H1 (cell line): ENCODE data around the gene PLXNA4. TPM values are rescaled to one million over a fixed set of nuclear protein-coding genes. Genes with fewer than 3 reads are reported as not detected.

Source experiments
- CTCF ChIA-PET: fragments of 300-600 bp; sonication (Branson Sonifier 250); formaldehyde crosslinking; loops from one replicate; lab custom pipeline; 2021; ENCODE audit not compliant: partially characterized antibody; lab: Charles Lee
- POLR2A ChIA-PET: fragments of 300-600 bp; sonication (Branson Sonifier 250); formaldehyde crosslinking; loops from one replicate; lab custom pipeline; 2021; ENCODE audit warnings: inconsistent platforms; ENCODE audit not compliant: partially characterized antibody; lab: Charles Lee
- DNase-seq, 2 experiments: peaks; one replicate each; pipeline versions ENCODE4 v3.0.0 to v3.0.0-alpha.2; 2010 to 2022; ENCODE audit warnings: low spot score in 2 of 2, low read depth in 1 of 2, mixed read lengths in 1 of 2
- FAIRE-seq: peaks from 2 replicates; lab custom pipeline; 2011; peaks lifted over from hg19 to GRCh38; lab: Jason Lieb, UNC
- H2AFZ ChIP-seq: 2 replicates; pipeline ENCODE4 v1.8.1; 2012; ENCODE audit warnings: low read length, inconsistent platforms
- H2AK5ac ChIP-seq: 2 replicates; pipeline ENCODE4 v1.6.1; 2013; ENCODE audit warnings: low read depth, low read length
- H2BK120ac ChIP-seq: replicated peaks from 2 replicates; pipeline ENCODE3; 2013; ENCODE audit warnings: low read depth, low read length, inconsistent platforms
- H2BK12ac ChIP-seq: 2 replicates; pipeline ENCODE4 v1.6.1; 2013; ENCODE audit warnings: low read depth, low read length
- H2BK15ac ChIP-seq: 2 replicates; pipeline ENCODE4 v1.6.1; 2013; ENCODE audit warnings: low read length
- H2BK20ac ChIP-seq: 2 replicates; pipeline ENCODE4 v1.6.1; 2013; ENCODE audit warnings: low read length
- H2BK5ac ChIP-seq: 2 replicates; pipeline ENCODE4 v1.6.1; 2013; ENCODE audit warnings: low read depth, low read length
- H3K14ac ChIP-seq: 2 replicates; pipeline ENCODE4 v1.6.1; 2013; ENCODE audit warnings: inconsistent platforms; ENCODE audit not compliant: insufficient read length
- H3K18ac ChIP-seq: 2 replicates; pipeline ENCODE4 v1.6.1; 2013; ENCODE audit warnings: low read length; ENCODE audit errors: extremely low read depth
- H3K23ac ChIP-seq: 2 replicates; pipeline ENCODE4 v1.6.1; 2013; ENCODE audit warnings: inconsistent platforms; ENCODE audit not compliant: insufficient read length
- H3K23me2 ChIP-seq: 2 replicates; pipeline ENCODE4 v1.6.1; 2013; ENCODE audit warnings: low read depth, low read length
- H3K27ac ChIP-seq: 2 replicates; pipeline ENCODE4 v1.6.1; 2011; ENCODE audit warnings: low read depth, low read length, inconsistent platforms
- H3K27me3 ChIP-seq, 4 experiments: replicated peaks in 1 of 4; 1 replicate in 1 of 4; 2 replicates in 3 of 4; pipeline versions ENCODE4 v1.6.1 to v1.8.1; 2011 to 2013; ENCODE audit warnings: low read length in 3 of 4, mild to moderate bottlenecking in 3 of 4, inconsistent platforms in 2 of 4, mixed read lengths in 2 of 4, moderate library complexity in 1 of 4; ENCODE audit not compliant: control insufficient read depth in 3 of 4, insufficient read depth in 3 of 4; ENCODE audit errors: extremely low read depth in 1 of 4
- H3K36me3 ChIP-seq, 4 experiments: 2 replicates each; pipeline versions ENCODE4 v1.6.1 to v1.8.1; 2011 to 2013; ENCODE audit warnings: mild to moderate bottlenecking in 4 of 4, low read length in 3 of 4, moderate library complexity in 2 of 4, control low read depth in 1 of 4, inconsistent platforms in 1 of 4; ENCODE audit not compliant: insufficient read depth in 4 of 4, control insufficient read depth in 2 of 4
- H3K4ac ChIP-seq: replicated peaks from 2 replicates; pipeline ENCODE3; 2013; ENCODE audit warnings: low read length, low read depth, mixed read lengths, inconsistent platforms; ENCODE audit not compliant: insufficient read length
- H3K4me1 ChIP-seq, 4 experiments: replicated peaks in 1 of 4; 1 replicate in 1 of 4; 2 replicates in 3 of 4; pipeline versions ENCODE4 v1.6.1 to v1.8.1; 2011 to 2013; ENCODE audit warnings: low read length in 3 of 4, inconsistent platforms in 2 of 4, mixed read lengths in 1 of 4; ENCODE audit not compliant: insufficient read depth in 4 of 4, control insufficient read depth in 3 of 4
- H3K4me2 ChIP-seq, 2 experiments: 2 replicates each; pipeline versions ENCODE4 v1.6.1 to v1.8.1; 2011 to 2013; ENCODE audit warnings: low read depth in 2 of 2, low read length in 2 of 2, control low read depth in 1 of 2, inconsistent platforms in 1 of 2, mild to moderate bottlenecking in 1 of 2; ENCODE audit not compliant: insufficient read depth in 1 of 2
- H3K4me3 ChIP-seq, 4 experiments: fragments of 200-600, 300-600 bp in 1 of 4; sonication (generic), shearing (Covaris generic), sonication (Bioruptor Twin) in 1 of 4; 2 replicates each; pipeline versions ENCODE4 v1.5.1 to v1.8.1; 2011 to 2016; ENCODE audit warnings: low read length in 4 of 4, low read depth in 3 of 4, control low read depth in 2 of 4, inconsistent platforms in 2 of 4, mild to moderate bottlenecking in 2 of 4, mixed read lengths in 1 of 4, moderate library complexity in 1 of 4; ENCODE audit not compliant: insufficient read depth in 2 of 4; ENCODE audit errors: extremely low read depth in 1 of 4
- H3K56ac ChIP-seq: replicated peaks from 2 replicates; pipeline ENCODE3; 2013; ENCODE audit warnings: low read depth, mild to moderate bottlenecking, mixed read lengths, low read length, inconsistent platforms; ENCODE audit not compliant: insufficient read length
- H3K79me1 ChIP-seq: 2 replicates; pipeline ENCODE4 v1.6.1; 2013; ENCODE audit warnings: low read depth, low read length, control low read depth
- H3K79me2 ChIP-seq, 2 experiments: 2 replicates each; pipeline versions ENCODE4 v1.6.1 to v1.8.1; 2012 to 2013; ENCODE audit warnings: low read length in 2 of 2, mild to moderate bottlenecking in 2 of 2, inconsistent platforms in 1 of 2; ENCODE audit not compliant: insufficient read depth in 2 of 2, control insufficient read depth in 1 of 2
- H3K9ac ChIP-seq, 4 experiments: replicated peaks in 1 of 4; 1 replicate in 1 of 4; 2 replicates in 3 of 4; pipeline versions ENCODE4 v1.6.1 to v1.8.1; 2011 to 2013; ENCODE audit warnings: low read depth in 3 of 4, low read length in 3 of 4, control low read depth in 2 of 4, mild to moderate bottlenecking in 2 of 4, moderate library complexity in 2 of 4, inconsistent platforms in 1 of 4; ENCODE audit errors: extremely low read depth in 1 of 4
- H3K9me3 ChIP-seq, 2 experiments: 2 replicates each; pipeline versions ENCODE4 v1.6.1 to v1.8.1; 2012 to 2013; ENCODE audit warnings: mild to moderate bottlenecking in 2 of 2, moderate library complexity in 2 of 2, control low read depth in 1 of 2, inconsistent platforms in 1 of 2, low read depth in 1 of 2, low read length in 1 of 2, mixed read lengths in 1 of 2; ENCODE audit not compliant: insufficient read depth in 2 of 2
- H4K20me1 ChIP-seq, 2 experiments: replicated peaks in 1 of 2; 2 replicates each; pipeline versions ENCODE3 to v1.8.1; 2011 to 2013; ENCODE audit warnings: inconsistent platforms in 2 of 2, low read length in 2 of 2, mild to moderate bottlenecking in 1 of 2; ENCODE audit not compliant: insufficient read depth in 2 of 2, control insufficient read depth in 1 of 2
- H4K5ac ChIP-seq: 2 replicates; pipeline ENCODE4 v1.6.1; 2013; ENCODE audit warnings: low read length, low read depth, mixed read lengths, inconsistent platforms; ENCODE audit not compliant: insufficient read length
- H4K8ac ChIP-seq: 2 replicates; pipeline ENCODE4 v1.8.0; 2013; ENCODE audit warnings: mild to moderate bottlenecking, moderate library complexity, low read length, inconsistent platforms; ENCODE audit not compliant: insufficient read depth; ENCODE audit errors: extremely low read depth
- H4K91ac ChIP-seq: replicated peaks from 2 replicates; pipeline ENCODE3; 2013; ENCODE audit warnings: low read length, mixed read lengths, inconsistent platforms; ENCODE audit not compliant: insufficient read length
- BACH1 ChIP-seq: IDR thresholded peaks from 2 replicates; pipeline ENCODE4 v1.6.1; 2012; ENCODE audit warnings: low read length, improper control_type of control experiment
- BRCA1 ChIP-seq: IDR thresholded peaks from 2 replicates; pipeline ENCODE4 v1.6.1; 2012; ENCODE audit warnings: low read depth, low read length, improper control_type of control experiment
- CEBPB ChIP-seq: IDR thresholded peaks from 2 replicates; pipeline ENCODE4 v1.6.1; 2012; ENCODE audit warnings: low read depth, low read length
- CHD1 ChIP-seq: IDR thresholded peaks from 2 replicates; pipeline ENCODE4 v1.6.1; 2012; ENCODE audit warnings: low read depth, low read length, improper control_type of control experiment
- HDAC2 ChIP-seq, 2 experiments: fragments of 300-600 bp in 1 of 2; sonication (generic) in 1 of 2; IDR thresholded peaks; 2 replicates each; pipeline ENCODE4 v1.6.1; 2011 to 2012; ENCODE audit warnings: low read depth in 2 of 2, low read length in 2 of 2, mild to moderate bottlenecking in 2 of 2, moderate library complexity in 2 of 2, borderline replicate concordance in 1 of 2, inconsistent platforms in 1 of 2
- JUN ChIP-seq: IDR thresholded peaks from 2 replicates; pipeline ENCODE4 v1.6.1; 2011; ENCODE audit warnings: low read depth, mild to moderate bottlenecking, improper control_type of control experiment, low read length
- NANOG ChIP-seq: IDR thresholded peaks from 2 replicates; pipeline ENCODE4 v1.6.1; 2011; ENCODE audit warnings: low read length, low read depth, mild to moderate bottlenecking, inconsistent platforms; ENCODE audit not compliant: insufficient read depth, poor library complexity, severe bottlenecking
- POLR2AphosphoS5 ChIP-seq: IDR thresholded peaks from 2 replicates; pipeline ENCODE4 v1.6.1; 2011; ENCODE audit warnings: low read depth, low read length
- RXRA ChIP-seq: IDR thresholded peaks from 2 replicates; pipeline ENCODE4 v1.6.1; 2011; ENCODE audit warnings: low read depth, mild to moderate bottlenecking, low read length, moderate library complexity; ENCODE audit not compliant: insufficient read depth
- SIRT6 ChIP-seq: IDR thresholded peaks from one replicate; pipeline ENCODE4 v1.7.1; 2012; ENCODE audit warnings: low read length, inconsistent platforms
- SIX5 ChIP-seq: IDR thresholded peaks from 2 replicates; pipeline ENCODE4 v1.6.1; 2011; ENCODE audit warnings: mild to moderate bottlenecking, low read depth, low read length
- SP4 ChIP-seq: IDR thresholded peaks from 2 replicates; pipeline ENCODE4 v1.6.1; 2012; ENCODE audit warnings: low read length, inconsistent platforms
- TCF12 ChIP-seq: IDR thresholded peaks from 2 replicates; pipeline ENCODE4 v1.6.1; 2011; ENCODE audit warnings: low read depth, mild to moderate bottlenecking, low read length
- WGBS, 2 experiments: shearing (Covaris generic) in 1 of 2; methylation state at CpG; one replicate each; pipeline versions ENCODE4 v1.1.6 to v1.1.7; 2013 to 2015; ENCODE audit warnings: low lambda C conversion rate in 2 of 2, mixed read lengths in 2 of 2, inconsistent platforms in 1 of 2, low coverage in 1 of 2, missing lambda C conversion rate in 1 of 2; ENCODE audit not compliant: insufficient replicate concordance in 2 of 2, insufficient coverage in 1 of 2, insufficient read length in 1 of 2; ENCODE audit errors: extremely low coverage in 1 of 2, missing lambda C conversion rate in 1 of 2; 5-methylcytosine and 5-hydroxymethylcytosine counted together
- polyA plus RNA-seq, 7 experiments: library from polyadenylated mRNA; depleted of rRNA in 3 of 7; stranded (reverse) in 5 of 7; unstranded in 2 of 7; fragments of >200 nt in 5 of 7; fragments of 200-250 nt in 2 of 7; gene quantifications; 1 replicate in 5 of 7; 2 replicates in 1 of 7; 4 replicates in 1 of 7; pipeline versions ENCODE4 v1.2.1 to v1.2.3, GENCODE V29; 2011 to 2013; ENCODE audit warnings: missing spikeins in 2 of 7, mixed read lengths in 2 of 7
- total RNA-seq: library from RNA; stranded (reverse); fragmentation: NEBNext Ultra II Directional; extraction: Animal tissue kit (Norgen Biotek cat#: 25700); gene quantifications from 2 replicates; pipeline ENCODE4 v1.2.1, GENCODE V29; 2021
- TF ChIP-seq, protein P1 (sequence below): IDR thresholded peaks from 2 replicates; pipeline ENCODE4 v1.6.1; 2011; ENCODE audit warnings: low read depth, mild to moderate bottlenecking, low read length; ENCODE audit not compliant: insufficient read depth
- TF ChIP-seq, protein P2 (sequence below): IDR thresholded peaks from 2 replicates; pipeline ENCODE4 v1.6.1; 2012; ENCODE audit warnings: inconsistent platforms

Gene PLXNA4
- total and polyA plus RNA-seq, 2 of the 8 experiments (the other 6 are each of a cell fraction or from before 2014, with no cell fraction given) = 0.76 to 0.79 TPM

DNA sequence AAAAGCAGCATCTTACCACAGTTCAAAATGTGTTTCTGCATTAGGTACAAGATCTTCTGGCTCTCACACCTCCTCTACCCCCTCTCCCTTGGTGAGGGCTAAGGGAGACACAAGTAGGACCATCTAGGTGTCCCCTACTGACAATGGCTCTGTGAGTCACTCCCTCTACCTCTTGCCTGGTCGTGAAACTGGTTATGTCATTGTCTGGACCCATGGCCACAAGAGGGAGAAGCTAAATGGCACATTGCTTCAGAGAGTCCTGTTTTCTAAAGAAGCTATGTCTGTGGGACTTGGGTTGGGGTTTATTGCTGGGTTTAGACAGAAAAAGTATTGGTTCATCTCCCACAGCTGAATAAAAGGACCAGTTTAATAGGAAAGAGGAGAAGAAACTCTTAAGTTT, 4.0 kb upstream of the PLXNA4 start:
- Histone ChIP-seq H3K23me2 (peaks cover 13% of the 10 kb centered on the region; the same call in 1 of the 2 replicates), H2BK20ac (no peak overlapping the region), H2BK120ac (no peak overlapping the region), H3K14ac (no peak overlapping the region), H2BK12ac (no peak overlapping the region), H3K4me2 (no peak overlapping the region), H3K27me3 (peaks cover 31 to 39% (median 35%) of the 10 kb centered on the region in 4 experiments), H2AK5ac (no peak overlapping the region), H3K27ac (no peak overlapping the region), H4K20me1 (peaks cover 2% of the 10 kb centered on the region in 2 experiments), H3K79me2 (no peaks in the 10 kb centered on the region), H2BK5ac (no peak overlapping the region), H2BK15ac (no peak overlapping the region), H4K5ac (no peak overlapping the region), H3K79me1 (no peaks in the 10 kb centered on the region), H3K4ac (no peak overlapping the region), H3K56ac (no peak overlapping the region), H3K4me3 (no peak overlapping the region), H3K9ac (no peak overlapping the region), H3K23ac (no peak overlapping the region), H3K18ac (no peak overlapping the region), H4K8ac (no peak overlapping the region), H4K91ac (no peak overlapping the region), H3K9me3 (no peaks in the 10 kb centered on the region; a peak in 1 of 4 replicates), H2AFZ (no peak overlapping the region), H3K4me1 (peaks cover 0 to 14% (median 9%) of the 10 kb centered on the region in 4 experiments; a peak in 6 of 7 replicates), H3K36me3 (peaks cover 0 to 4% (median 0%) of the 10 kb centered on the region in 4 experiments; a peak in 1 of 8 replicates)
- DNase-seq = no peak
- WGBS, 2 experiments = 73% methylated on average over 1 of the region's 1 CpG; no CpG with 5 or more reads in 1 of the 2 experiments
- CTCF ChIA-PET = interaction anchor here (0.6 to 1.9 kb wide), 74 partner anchors 10 to 912 kb away, joined by 3 to 14 read pairs (median 4); no protein-coding TSS in a partner anchor
- POLR2A ChIA-PET = no interaction called here
- no peak for FAIRE-seq
- no peak for TF ChIP-seq NANOG
- no peak for TF ChIP-seq CHD1
- TF ChIP-seq SIX5 = no peak
- TF ChIP-seq BACH1 = no peak
- TF ChIP-seq, protein P1, sequence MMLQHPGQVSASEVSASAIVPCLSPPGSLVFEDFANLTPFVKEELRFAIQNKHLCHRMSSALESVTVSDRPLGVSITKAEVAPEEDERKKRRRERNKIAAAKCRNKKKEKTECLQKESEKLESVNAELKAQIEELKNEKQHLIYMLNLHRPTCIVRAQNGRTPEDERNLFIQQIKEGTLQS = no peak
- no peak for TF ChIP-seq BRCA1
- no peak for TF ChIP-seq SP4
- no peak for TF ChIP-seq TCF12
- no peak for TF ChIP-seq CEBPB
- no peak for TF ChIP-seq HDAC2 (IDR thresholded peaks at IDR 0.05; ENCODE audit: borderline replicate concordance in 1 of 2, low read depth in 2 of 2, low read length in 2 of 2)
- no peak for TF ChIP-seq POLR2AphosphoS5
- no peak for TF ChIP-seq RXRA
- TF ChIP-seq, protein P2, sequence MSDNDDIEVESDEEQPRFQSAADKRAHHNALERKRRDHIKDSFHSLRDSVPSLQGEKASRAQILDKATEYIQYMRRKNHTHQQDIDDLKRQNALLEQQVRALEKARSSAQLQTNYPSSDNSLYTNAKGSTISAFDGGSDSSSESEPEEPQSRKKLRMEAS = no peak
- no peak for TF ChIP-seq SIRT6
- no peak for TF ChIP-seq JUN
